Measurements from ENCODE around the gene LRRC8A.
"Not testable (repeated sequence)": the region's sequence is repeated elsewhere in the genome, so short reads cannot be mapped to it uniquely, and the experiment has no call there.

Gene LRRC8A

GRCh38 chr9:128870128-128870940, 11.6 kb upstream of the LRRC8A start:
- no peak for DNase-seq

DNA sequence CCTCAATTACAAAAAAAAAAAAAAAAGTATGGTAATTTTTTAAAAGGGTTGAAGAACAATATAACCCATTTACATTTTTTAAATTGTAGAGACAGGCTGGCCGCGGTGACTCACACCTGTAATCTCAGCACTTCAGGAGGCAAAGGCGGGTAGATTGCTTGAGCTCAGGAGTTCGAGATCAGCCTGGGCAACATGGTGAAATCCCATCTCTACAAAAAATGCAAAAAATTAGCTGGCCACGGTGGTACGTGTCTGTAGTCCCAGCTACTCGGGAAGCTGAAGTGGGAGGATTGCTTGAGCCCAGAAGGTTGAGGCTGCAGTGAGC, 11.0 kb upstream of the LRRC8A start:
- DNase-seq, result not testable (repeated sequence)

- no peak for DNase-seq
Observed at GRCh38 chr9:128877852-128878251, 4.1 kb upstream of the LRRC8A start.

DNA sequence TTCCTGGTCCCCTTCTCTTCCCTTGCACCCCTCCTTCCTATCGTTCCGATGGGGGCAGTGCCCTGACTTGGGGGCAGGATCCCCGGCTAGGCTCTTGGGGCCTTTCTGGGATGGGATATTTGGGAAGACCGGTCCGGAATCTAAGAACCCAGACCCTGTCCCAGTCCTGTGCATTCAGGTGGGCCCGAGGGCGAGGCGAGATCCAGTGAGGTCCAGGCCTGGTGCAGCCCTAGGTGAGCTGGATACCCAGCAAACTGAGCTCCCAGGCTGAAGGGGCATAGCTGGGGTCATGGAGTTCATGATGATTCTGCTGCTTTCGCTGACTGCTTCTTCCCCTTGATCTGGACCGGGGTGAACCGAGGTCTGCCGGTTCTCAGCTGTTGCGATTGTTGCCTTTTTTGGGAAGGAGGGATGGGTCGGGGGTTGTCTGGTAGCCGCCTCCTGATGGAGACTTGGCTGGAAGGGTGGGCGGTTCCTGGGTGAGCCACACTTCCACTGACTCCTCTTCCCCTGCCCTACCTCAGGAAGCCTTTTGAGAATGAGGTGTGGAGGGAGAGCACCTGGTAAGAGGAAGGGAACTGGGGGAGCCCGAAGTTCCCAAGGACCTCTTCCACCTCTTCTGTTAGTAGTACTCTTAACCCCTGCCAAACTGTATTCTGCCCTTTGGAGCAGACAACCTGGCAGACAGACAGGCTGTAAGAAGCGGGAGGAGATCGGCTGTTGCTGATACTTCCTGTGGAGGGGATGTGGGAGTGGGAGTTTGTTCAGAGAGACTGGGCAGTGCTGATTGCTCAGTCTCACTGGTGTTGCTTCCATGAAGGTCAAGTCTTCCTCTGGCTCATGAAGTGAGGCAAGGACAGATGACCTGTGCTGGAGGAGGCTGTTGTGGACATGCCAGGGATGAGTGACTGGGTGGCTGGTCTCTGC, 1.0 kb downstream of the LRRC8A start:
- no peak for DNase-seq

DNA sequence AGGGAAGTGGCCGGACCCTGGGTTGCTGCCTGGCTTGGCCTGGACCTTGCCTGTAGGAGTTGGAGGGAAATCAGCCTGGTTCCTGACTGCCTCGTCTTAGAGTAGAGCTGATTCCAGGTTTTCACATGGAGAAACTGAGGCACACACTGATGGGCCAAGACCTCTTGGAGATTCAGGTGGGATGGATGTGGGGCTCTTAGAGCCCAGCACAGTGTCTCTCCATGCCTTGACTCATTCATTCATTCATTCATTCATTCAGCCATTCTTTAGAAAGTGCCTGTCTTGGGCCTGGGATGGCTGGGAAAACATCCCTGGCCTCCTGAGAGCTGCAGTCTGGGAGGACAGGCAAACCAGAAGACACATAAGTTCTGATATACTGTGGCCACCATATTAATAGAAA, 2.2 kb downstream of the LRRC8A start:
- DNase-seq, result no peak

DNA sequence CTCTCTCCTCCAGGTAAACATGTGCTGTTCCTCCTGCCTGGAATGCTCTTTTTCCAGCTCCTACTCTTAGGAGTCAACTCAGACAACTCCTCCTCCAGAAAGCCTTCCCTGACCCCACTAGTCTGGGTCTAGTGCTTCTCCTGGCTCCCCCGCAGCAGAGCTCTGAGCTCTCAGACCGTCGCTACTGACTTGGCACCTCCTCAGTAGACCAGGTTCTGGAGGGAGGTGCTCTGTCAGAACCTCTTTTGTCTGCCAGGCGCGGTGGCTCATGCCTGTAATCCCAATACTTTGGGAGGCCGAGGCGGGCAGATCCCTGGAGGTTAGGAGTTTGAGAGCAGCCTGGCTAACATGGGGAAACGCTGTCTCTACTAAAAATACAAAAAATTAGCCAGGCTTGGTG, 3.4 kb downstream of the LRRC8A start:
- DNase-seq, result no peak

DNA sequence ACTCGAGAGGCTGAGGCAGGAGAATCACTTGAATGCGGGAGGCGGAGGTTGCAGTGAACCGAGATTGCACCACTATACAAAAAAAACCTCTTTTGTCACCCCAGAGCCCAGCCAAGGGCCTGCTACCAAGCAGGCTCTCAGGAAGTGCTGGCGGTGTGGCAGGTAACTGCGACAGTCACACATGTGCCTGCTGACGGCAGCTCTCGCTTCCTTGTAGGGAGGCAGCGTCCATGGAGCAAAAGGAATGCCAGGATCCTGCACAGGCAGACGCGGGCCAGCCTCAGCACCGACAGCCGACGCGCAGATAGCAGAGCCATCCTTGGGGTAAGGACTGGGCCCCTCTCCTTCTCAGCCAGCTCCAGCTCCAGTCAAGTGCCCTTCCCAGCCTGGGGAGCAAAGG, 3.9 kb downstream of the LRRC8A start:
- DNase-seq, result no peak

DNA sequence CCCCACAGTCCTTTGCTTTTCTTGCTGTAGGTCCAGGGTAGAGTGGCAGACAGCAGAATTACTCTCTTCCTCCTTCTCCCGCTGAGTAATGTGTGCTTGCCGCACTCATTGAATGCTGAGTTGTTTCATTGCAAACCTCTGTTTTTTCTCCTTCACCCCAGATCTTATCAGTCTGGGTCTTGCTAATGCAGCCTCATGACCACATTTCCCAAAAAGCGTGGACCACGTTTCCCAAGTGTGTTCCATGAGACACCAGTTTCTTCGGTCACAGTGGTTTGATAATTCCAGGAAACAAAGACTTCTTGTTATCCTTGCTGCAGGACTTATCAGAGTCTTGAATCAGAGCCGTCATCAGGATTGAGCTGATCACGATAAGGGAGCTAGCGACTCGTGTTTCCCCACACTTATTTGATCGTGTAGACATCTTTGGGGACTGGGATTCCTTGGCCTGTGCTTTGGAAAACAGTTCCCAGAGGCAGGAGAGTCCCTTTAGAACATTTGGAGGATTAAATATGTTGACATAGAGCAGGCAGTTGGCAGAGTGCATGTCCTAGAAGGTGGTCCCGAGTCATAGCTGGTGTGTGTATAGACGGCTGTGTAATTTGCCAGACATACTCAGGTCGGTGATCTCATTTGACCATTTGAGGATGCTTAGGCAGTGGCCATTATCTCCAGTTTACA, 4.4 kb downstream of the LRRC8A start:
- DNase-seq, result no peak

DNA sequence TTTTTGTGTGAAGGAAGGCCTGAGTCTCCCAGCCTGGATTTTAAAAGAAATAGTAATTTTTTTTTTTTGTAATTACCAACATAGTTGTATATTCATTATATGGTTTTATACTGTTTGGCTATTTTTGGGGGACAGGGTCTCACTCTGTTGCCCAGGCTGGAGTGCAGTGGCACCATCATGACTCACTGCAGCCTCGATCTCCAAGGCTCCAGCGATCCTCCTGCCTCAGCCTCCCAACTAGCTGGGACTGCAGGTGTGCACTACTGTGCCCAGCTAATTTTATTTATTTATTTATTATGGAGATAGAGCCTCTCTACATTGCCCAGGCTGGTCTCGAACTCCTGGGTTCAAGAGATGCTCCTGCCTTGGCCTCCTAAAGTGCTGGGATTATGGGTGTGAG, 5.1 kb downstream of the LRRC8A start:
- no peak for DNase-seq

DNA sequence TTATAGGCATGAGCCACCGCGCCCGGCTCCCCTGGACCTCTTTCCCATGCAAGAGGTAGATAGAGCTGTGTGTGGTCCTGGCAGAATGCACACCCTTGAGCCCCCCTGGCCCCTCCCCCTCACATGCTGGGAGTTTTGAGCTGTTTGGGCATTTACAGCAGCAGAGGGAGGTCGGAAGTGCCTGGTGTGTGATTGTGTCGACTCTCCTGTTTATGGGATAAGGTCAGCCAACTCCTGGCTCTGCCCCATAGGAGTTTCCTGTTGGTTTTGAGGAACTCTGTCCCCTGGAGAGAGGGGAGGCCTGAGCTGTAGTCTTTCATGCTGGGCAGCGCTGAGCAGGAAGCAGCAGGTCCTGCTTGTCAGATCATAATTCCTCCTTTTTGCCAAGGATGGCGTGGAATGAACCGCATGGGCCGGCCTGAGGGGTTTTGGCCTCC, 6.0 kb downstream of the LRRC8A start:
- DNase-seq, result no peak

DNA sequence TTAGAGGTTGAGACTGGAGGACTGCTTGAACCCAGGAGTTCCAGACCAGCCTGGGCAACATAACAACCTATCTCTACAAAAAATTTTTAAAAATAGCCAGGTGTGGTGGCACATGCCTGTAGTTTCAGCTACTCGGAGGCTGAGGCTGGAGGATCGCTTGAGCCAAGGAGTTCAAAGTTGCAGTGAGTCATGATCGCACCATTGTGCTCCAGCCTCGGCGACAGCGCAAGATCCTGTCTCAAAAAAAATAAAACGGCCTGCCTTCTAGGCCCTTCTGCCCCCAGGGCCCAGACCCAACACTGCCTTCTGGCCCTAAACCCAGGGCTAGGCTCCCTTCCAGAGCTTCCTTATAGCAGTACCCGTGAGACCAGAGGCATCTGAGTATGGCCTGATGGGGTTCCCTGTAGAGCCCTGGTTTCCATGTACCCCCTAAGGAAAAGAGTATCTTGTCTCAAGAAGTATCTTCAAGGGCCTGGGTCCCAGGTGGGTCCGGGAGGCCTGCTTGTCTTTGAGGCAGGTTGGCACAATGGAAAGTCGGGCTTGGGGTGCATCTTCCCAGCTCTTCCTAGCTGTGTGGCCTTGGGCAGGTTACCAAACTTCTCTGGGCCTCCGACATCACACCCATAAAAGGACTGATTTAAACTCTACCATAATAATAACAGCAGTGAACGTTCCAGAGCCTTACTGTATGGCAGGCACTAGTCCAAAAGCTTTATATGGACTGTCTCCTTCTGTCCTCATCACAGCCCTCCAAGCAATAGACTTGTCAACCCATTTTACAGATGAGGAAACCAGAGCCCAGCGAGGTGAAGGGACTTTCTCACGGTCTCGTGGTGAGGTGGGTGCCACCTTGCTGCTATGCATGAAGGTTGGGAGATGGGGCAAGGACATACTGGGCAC, 9.6 kb downstream of the LRRC8A start:
- DNase-seq, result no peak

- no peak for DNase-seq
Observed at GRCh38 chr9:128892221-128892921, 10.4 kb downstream of the LRRC8A start.

DNA sequence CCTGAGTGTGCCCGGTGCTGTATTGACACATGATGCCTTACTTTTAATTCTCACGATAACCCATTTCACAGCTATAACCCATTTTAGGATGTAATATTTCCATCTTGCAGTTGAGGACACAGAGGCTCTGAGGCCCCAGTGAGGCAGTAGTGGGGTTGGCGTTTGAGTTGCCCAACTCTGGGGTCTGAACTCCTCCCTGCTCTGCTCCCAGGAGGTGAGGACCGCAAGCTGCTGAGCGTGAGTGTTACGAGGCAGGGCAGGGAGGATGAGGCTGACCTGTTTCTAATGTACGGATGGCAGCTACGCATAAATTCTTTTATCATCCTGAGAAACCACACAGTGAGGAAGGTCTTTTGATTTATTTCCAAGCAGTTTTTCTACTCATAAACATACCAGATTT, 11.4 kb downstream of the LRRC8A start:
- DNase-seq, result no peak

DNA sequence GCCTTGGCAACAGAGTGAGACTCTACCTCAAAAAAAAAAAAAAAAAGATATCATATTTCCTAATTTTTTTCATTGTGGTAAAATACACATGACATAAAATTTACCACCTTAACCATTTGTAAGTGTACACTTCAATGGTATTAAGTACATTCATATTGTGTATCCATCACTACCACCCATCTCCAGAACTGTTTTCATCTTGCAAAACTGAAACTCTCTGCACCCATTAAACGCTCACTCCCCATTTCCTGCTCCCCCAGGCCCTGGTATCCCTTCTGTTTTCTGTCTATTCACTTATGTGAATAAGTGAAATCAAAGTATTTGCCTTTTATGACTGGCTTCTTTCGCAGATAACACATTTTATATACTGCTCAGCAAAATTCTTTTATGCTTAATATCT, 12.8 kb downstream of the LRRC8A start:
- DNase-seq, result no peak

DNA sequence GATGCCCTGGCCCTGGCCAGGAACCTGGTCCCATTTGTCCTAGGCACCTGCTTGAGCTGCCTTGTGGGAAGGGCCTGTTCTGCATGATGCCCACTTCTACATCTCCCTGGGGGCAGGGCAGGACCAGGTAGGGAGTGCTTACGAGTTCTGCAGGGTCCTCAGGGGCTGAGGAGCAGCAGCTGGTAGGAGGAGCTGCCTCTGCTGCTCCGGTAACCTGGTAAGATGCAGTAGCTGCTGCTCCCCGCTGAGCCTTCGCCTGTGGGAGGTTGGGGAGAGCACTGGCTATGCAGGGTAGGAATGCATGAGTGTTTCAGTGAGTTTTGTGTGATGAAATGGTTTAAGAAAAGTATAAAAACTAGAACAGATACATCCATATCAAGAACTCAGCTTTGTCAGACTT, 13.6 kb downstream of the LRRC8A start:
- no peak for DNase-seq

DNA sequence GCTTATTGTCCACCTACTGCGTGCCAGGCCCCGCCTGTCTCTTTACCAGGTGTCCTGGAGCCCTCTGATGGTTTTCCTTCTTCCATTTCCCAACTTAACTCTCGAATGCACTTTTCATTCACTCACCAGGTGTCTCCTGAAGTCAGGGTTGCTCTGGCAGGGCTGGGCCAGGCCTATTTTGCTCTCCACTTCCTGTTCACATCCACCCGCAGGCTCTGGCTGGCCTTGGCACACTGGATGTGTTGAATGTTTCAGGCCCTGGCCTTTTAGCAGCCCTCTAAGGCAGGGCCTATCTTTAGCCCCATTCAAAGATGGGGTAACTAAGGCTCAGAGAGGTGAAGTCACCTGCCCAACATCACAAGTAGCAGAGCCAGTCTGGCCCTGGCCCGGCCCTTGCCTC, 16.4 kb downstream of the LRRC8A start:
- no peak for DNase-seq

- no peak for DNase-seq
Observed at GRCh38 chr9:128898845-128899565, 17.1 kb downstream of the LRRC8A start.

GRCh38 chr9:128899566-128900322, 17.8 kb downstream of the LRRC8A start:
- DNase-seq, result no peak

GRCh38 chr9:128901379-128901778, 19.4 kb downstream of the LRRC8A start:
- DNase-seq, result no peak

- no peak for DNase-seq
Observed at GRCh38 chr9:128901822-128902221, 19.9 kb downstream of the LRRC8A start.

Measured in activated naive CD4-positive, alpha-beta T cell (primary cell).